ENCODE measurements around the gene CD6. TPM values are rescaled to one million over a fixed set of nuclear protein-coding genes. Genes with fewer than 3 reads are reported as not detected.

The CD6 gene
- total RNA-seq, 1 experiment from 2014 or later: 1.4 TPM

DNA sequence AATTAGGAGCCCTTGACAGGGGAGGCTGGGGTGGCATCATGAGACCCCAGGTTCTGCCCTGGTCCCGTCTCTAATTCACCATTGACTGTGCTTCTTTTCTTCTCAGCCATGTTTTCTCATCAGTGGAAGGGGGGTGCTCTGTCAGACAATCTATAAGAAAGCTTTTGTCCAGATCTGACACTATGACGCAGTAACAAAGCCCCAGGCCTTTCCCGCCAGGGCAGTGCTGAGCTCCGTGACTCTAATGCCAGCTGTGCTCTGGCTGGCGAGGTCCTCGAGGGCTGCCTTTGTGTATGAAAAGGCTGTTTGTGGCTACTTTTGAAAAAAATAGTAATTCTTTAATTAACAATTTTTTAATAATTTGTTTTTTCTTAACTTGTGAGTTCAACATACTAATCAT lies 3.2 kb downstream of the CD6 start (continued):
- TF ChIP-seq CBX3 (IDR thresholded peaks at IDR 0.05; ENCODE audit: low read depth) (no peak), REST (IDR thresholded peaks at IDR 0.05; ENCODE audit: low read depth) (no peak), EGR1 (IDR thresholded peaks at IDR 0.05; ENCODE audit: low read depth) (no peak)

DNA sequence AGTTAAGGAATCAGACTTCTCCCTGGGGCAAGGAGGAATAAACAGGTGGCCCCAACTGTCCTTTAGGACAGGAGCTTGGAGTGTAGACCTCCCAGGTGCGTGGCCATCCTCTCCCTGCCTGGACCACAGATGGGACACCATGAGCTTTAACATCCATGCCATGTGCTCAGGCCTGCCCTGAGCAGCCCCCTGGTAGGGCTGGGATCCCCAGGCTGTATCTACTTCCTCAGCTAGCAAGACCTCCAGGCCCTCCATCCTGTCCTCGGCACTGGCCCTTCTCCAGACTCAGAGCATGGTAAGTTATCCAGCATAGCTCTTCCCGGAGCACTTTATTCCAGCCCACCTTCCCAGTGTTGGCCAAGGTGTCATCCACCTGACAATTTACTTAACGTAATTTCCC lies 5.7 kb downstream of the CD6 start:
- Histone ChIP-seq H3K9me2 (ENCODE audit: insufficient read depth) (no peaks in the 10 kb centered on the region), H3K36me3 (ENCODE audit: control insufficient read depth in 1 of 2, insufficient read depth in 2 of 2, low read length in 2 of 2) (no peaks in the 10 kb centered on the region), H3K9ac (ENCODE audit: low read length) (no peak overlapping the region), H3K4me2 (ENCODE audit: low read length) (no peak overlapping the region), H3K79me2 (ENCODE audit: insufficient read depth, low read length) (no peaks in the 10 kb centered on the region), H4K20me1 (ENCODE audit: insufficient read depth) (no peaks in the 10 kb centered on the region), H3K27ac (ENCODE audit: low read depth, low read length) (no peak overlapping the region), H3K9me3 (ENCODE audit: control insufficient read depth in 1 of 2, insufficient read depth in 1 of 2, low read depth in 1 of 2, low read length in 2 of 2) (no peaks in the 10 kb centered on the region), H3K4me1 (ENCODE audit: control insufficient read depth in 1 of 2, insufficient read depth in 2 of 2, low read length in 2 of 2) (no peaks in the 10 kb centered on the region), H3K4me3 (replicated peaks in 1 of 2; ENCODE audit: low read depth in 1 of 2, low read length in 2 of 2) (no peak overlapping the region), H2AFZ (ENCODE audit: low read depth, low read length, poor library complexity, severe bottlenecking) (no peak overlapping the region), H3K27me3 (ENCODE audit: insufficient read depth, low read length) (no peaks in the 10 kb centered on the region; the same call in 1 of the 2 replicates)
- ChIA-PET POLR2A (no interaction called here), RAD21 (ENCODE audit: low non-redundant PET in 1 of 2, low total read pairs in 2 of 2, uncharacterized antibody in 2 of 2, unreplicated experiment in 2 of 2) (no interaction called here), CTCF (no interaction called here)
- intact Hi-C loops (cut with micrococcal nuclease): no loop called here
- no TSS peak for BruUV-seq (replicated peaks)
- no peak for ATAC-seq
- no peak for DNase-seq (ENCODE audit: low read depth, low spot score)
- TF ChIP-seq, protein P1, sequence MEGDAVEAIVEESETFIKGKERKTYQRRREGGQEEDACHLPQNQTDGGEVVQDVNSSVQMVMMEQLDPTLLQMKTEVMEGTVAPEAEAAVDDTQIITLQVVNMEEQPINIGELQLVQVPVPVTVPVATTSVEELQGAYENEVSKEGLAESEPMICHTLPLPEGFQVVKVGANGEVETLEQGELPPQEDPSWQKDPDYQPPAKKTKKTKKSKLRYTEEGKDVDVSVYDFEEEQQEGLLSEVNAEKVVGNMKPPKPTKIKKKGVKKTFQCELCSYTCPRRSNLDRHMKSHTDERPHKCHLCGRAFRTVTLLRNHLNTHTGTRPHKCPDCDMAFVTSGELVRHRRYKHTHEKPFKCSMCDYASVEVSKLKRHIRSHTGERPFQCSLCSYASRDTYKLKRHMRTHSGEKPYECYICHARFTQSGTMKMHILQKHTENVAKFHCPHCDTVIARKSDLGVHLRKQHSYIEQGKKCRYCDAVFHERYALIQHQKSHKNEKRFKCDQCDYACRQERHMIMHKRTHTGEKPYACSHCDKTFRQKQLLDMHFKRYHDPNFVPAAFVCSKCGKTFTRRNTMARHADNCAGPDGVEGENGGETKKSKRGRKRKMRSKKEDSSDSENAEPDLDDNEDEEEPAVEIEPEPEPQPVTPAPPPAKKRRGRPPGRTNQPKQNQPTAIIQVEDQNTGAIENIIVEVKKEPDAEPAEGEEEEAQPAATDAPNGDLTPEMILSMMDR (IDR thresholded peaks at IDR 0.05 in 2 of 3, conservative IDR thresholded peaks at IDR 0.05 in 1 of 3; ENCODE audit: borderline replicate concordance in 1 of 3, insufficient read depth in 1 of 3, low read depth in 2 of 3, low read length in 2 of 3): no peak
- no peak for TF ChIP-seq EZH2 (IDR thresholded peaks at IDR 0.05)
- TF ChIP-seq REST (IDR thresholded peaks at IDR 0.05; ENCODE audit: low read depth): no peak
- TF ChIP-seq, protein P2, sequence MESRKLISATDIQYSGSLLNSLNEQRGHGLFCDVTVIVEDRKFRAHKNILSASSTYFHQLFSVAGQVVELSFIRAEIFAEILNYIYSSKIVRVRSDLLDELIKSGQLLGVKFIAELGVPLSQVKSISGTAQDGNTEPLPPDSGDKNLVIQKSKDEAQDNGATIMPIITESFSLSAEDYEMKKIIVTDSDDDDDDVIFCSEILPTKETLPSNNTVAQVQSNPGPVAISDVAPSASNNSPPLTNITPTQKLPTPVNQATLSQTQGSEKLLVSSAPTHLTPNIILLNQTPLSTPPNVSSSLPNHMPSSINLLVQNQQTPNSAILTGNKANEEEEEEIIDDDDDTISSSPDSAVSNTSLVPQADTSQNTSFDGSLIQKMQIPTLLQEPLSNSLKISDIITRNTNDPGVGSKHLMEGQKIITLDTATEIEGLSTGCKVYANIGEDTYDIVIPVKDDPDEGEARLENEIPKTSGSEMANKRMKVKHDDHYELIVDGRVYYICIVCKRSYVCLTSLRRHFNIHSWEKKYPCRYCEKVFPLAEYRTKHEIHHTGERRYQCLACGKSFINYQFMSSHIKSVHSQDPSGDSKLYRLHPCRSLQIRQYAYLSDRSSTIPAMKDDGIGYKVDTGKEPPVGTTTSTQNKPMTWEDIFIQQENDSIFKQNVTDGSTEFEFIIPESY (IDR thresholded peaks at IDR 0.05; ENCODE audit: extremely low read depth, insufficient replicate concordance, low read length): no peak
- TF ChIP-seq ELF1 (IDR thresholded peaks at IDR 0.05; ENCODE audit: borderline replicate concordance, low read depth): no peak
- TF ChIP-seq ATF3 (IDR thresholded peaks at IDR 0.05): no peak
- no peak for TF ChIP-seq CEBPB (IDR thresholded peaks at IDR 0.05; ENCODE audit: low read depth)
- no peak for TF ChIP-seq TCF7L2 (IDR thresholded peaks at IDR 0.05; ENCODE audit: borderline replicate concordance, extremely low read depth, insufficient read depth, insufficient read length)
- no peak for TF ChIP-seq ZFX (IDR thresholded peaks at IDR 0.05)
- no peak for TF ChIP-seq YY1 (IDR thresholded peaks at IDR 0.05; ENCODE audit: extremely low read depth, insufficient replicate concordance, low read depth, low read length)
- TF ChIP-seq EGR1 (IDR thresholded peaks at IDR 0.05; ENCODE audit: low read depth): no peak

All from HCT116 (cell line).